Measurements from ENCODE around the gene CHPT1. TPM values are rescaled to one million over a fixed set of nuclear protein-coding genes. Genes with fewer than 3 reads are reported as not detected.
"Not testable (repeated sequence)": the region's sequence is repeated elsewhere in the genome, so short reads cannot be mapped to it uniquely, and the experiment has no call there.

CHPT1 gene
- polyA plus RNA-seq, 1 experiment = 21.2 TPM

DNA sequence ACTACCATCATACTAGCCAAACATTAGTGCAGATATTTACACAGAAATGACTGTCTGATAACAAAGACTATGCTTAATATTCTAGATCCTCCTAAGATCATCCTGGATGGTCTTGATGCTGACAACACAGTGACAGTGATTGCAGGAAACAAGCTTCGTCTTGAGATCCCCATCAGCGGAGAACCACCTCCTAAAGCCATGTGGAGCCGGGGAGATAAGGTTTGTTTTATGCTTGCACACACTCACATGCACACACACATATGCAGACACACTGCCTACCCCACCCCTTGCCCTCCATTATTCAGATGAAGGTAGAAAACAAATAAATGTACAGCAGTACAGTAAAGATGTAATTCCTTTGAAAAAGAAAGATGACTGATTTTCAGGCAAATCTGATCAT lies 44.4 kb upstream of the CHPT1 start:
- Histone ChIP-seq H3K4me3 (ENCODE audit: low read depth, low read length) (no peak overlapping the region), H3K27me3 (ENCODE audit: control insufficient read depth, insufficient read depth, low read length) (no peaks in the 10 kb centered on the region), H3K36me3 (ENCODE audit: control insufficient read depth, insufficient read depth, low read length) (no peaks in the 10 kb centered on the region)
- TF ChIP-seq, protein P1, sequence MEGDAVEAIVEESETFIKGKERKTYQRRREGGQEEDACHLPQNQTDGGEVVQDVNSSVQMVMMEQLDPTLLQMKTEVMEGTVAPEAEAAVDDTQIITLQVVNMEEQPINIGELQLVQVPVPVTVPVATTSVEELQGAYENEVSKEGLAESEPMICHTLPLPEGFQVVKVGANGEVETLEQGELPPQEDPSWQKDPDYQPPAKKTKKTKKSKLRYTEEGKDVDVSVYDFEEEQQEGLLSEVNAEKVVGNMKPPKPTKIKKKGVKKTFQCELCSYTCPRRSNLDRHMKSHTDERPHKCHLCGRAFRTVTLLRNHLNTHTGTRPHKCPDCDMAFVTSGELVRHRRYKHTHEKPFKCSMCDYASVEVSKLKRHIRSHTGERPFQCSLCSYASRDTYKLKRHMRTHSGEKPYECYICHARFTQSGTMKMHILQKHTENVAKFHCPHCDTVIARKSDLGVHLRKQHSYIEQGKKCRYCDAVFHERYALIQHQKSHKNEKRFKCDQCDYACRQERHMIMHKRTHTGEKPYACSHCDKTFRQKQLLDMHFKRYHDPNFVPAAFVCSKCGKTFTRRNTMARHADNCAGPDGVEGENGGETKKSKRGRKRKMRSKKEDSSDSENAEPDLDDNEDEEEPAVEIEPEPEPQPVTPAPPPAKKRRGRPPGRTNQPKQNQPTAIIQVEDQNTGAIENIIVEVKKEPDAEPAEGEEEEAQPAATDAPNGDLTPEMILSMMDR (IDR thresholded peaks at IDR 0.05; ENCODE audit: insufficient read depth, low read depth, low read length) = no peak
- ChIA-PET POLR2A (no interaction called here), CTCF (interaction anchor here (0.5 kb wide), 1 partner anchor 1421 kb away, joined by 3 read pairs; no protein-coding TSS in a partner anchor)
- no peak for DNase-seq (ENCODE audit: low read depth)

DNA sequence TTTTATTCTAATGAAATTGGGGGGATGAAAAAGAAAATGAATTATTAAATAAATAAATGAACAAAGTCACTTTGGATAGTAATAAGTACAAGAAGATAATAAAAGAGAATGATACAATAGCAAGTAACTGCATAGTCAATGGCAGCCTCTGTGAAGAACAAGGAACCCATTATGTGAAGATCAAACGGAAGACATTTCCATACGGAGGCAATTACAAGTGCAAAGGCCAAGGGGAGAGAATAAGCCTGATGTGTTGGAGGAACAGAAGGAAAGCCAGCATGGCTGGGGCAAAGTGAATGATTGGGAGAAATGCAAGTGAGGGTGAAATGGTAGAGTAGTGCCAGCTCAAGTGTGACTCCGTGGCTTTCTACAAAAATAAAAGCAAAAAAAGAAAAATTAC lies 43.9 kb upstream of the CHPT1 start:
- Histone ChIP-seq H3K36me3 (ENCODE audit: control insufficient read depth, insufficient read depth, low read length) (no peaks in the 10 kb centered on the region), H3K4me3 (ENCODE audit: low read depth, low read length) (no peak overlapping the region), H3K27me3 (ENCODE audit: control insufficient read depth, insufficient read depth, low read length) (no peaks in the 10 kb centered on the region)
- DNase-seq (ENCODE audit: low read depth) = no peak
- ChIA-PET CTCF (no interaction called here), POLR2A (no interaction called here)
- TF ChIP-seq, protein P1 (IDR thresholded peaks at IDR 0.05; ENCODE audit: insufficient read depth, low read depth, low read length) = no peak

DNA sequence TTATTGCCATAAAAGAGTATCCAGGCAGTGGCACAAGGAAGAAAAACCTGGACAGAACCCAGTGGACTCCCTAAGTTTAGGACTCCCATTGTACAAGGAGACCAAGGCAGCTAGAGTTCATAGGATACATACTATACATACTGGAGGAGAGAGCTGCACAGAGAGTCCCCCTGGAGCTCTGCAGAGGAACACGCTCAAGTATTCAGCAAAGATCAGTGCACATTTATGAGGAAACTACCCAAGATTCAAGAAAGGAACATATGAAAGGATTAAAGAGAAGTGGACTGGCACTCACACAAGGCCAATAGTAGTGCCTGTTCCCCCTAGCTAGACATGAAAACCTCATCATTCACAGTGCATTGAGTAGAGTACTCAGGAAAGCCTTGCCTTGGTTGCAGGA lies 43.0 kb upstream of the CHPT1 start:
- Histone ChIP-seq H3K4me3 (ENCODE audit: low read depth, low read length) (no peak overlapping the region), H3K27me3 (ENCODE audit: control insufficient read depth, insufficient read depth, low read length) (no peaks in the 10 kb centered on the region), H3K36me3 (ENCODE audit: control insufficient read depth, insufficient read depth, low read length) (no peaks in the 10 kb centered on the region)
- TF ChIP-seq, protein P1 (IDR thresholded peaks at IDR 0.05; ENCODE audit: insufficient read depth, low read depth, low read length) = no peak
- POLR2A ChIA-PET = no interaction called here
- DNase-seq (ENCODE audit: low read depth) = no peak
- CTCF ChIA-PET = interaction anchor here (0.6 to 1.0 kb wide), 2 partner anchors 15 to 497 kb away, joined by 3 to 4 read pairs; no protein-coding TSS in a partner anchor

DNA sequence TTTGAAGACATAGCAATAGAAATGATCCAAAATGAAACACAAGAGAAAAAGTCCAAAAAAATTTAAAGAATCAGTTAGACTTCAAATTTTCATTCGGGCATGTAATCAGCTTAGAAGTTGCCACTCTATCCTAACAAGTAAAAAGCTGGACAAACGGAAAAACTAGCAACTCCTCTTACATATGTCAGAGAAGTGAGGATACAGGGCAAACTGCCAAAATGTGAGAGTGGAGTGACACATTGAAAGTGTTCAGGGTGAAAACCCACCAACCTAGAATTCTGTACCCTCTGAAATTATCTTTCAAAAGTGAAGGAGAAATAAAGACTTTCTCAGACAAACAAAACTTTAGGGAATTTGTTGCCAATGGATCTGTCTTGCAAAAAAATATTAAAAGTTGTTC lies 42.0 kb upstream of the CHPT1 start:
- Histone ChIP-seq H3K36me3 (ENCODE audit: control insufficient read depth, insufficient read depth, low read length) (no peaks in the 10 kb centered on the region), H3K27me3 (ENCODE audit: control insufficient read depth, insufficient read depth, low read length) (no peaks in the 10 kb centered on the region), H3K4me3 (ENCODE audit: low read depth, low read length) (no peak overlapping the region)
- TF ChIP-seq, protein P1 (IDR thresholded peaks at IDR 0.05; ENCODE audit: insufficient read depth, low read depth, low read length) = no peak
- ChIA-PET CTCF (interaction anchor here (0.7 to 1.0 kb wide), 2 partner anchors 15 to 105 kb away, joined by 3 to 4 read pairs; no protein-coding TSS in a partner anchor), POLR2A (no interaction called here)
- DNase-seq (ENCODE audit: low read depth) = no peak

DNA sequence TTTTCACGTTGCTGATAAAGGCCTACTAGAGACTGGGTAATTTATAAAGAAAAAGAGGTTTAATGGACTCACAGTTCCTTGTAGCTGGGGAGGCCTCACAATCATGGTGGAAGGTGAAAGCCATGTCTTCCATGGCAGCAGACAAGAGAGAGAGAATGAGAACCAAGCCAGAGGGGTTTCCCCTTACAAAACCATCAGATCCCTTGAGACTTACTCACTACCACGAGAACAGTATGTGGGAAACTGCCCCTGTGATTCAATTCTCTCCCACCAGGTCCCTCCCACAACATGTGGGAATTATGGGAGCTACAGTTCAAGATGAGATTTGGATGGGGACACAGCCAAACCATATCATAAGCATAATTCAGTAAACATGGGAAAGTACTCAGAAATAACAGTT lies 36.8 kb upstream of the CHPT1 start:
- H3K36me3 ChIP-seq (ENCODE audit: control insufficient read depth, insufficient read depth, low read length); POLR2A ChIA-PET; CTCF ChIA-PET; DNase-seq (ENCODE audit: low read depth); H3K27me3 ChIP-seq (ENCODE audit: control insufficient read depth, insufficient read depth, low read length); H3K4me3 ChIP-seq (ENCODE audit: low read depth, low read length): not testable (repeated sequence)

DNA sequence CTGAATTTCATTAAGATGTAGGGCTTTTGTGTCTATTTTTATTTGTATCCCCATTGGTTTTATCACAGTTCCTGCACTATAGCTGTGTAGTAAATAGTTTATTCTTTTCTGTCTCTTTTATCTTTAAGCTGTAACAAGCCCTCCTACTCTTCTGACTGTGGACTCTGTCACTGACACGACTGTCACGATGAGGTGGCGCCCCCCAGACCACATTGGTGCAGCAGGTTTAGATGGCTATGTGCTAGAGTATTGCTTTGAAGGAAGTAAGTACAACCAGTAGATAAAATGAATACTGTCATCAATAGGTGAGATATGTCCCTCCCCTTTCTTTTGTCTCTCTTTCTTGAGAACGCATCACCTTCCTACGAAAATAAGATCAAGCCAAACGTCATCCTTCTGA lies 34.1 kb upstream of the CHPT1 start:
- Histone ChIP-seq H3K36me3 (ENCODE audit: control insufficient read depth, insufficient read depth, low read length) (no peaks in the 10 kb centered on the region), H3K27me3 (ENCODE audit: control insufficient read depth, insufficient read depth, low read length) (no peaks in the 10 kb centered on the region), H3K4me3 (ENCODE audit: low read depth, low read length) (no peak overlapping the region)
- TF ChIP-seq, protein P1 (IDR thresholded peaks at IDR 0.05; ENCODE audit: insufficient read depth, low read depth, low read length) = no peak
- POLR2A ChIA-PET = no interaction called here
- CTCF ChIA-PET = interaction anchor here (0.6 to 0.9 kb wide), 2 partner anchors 35 to 580 kb away, joined by 3 to 4 read pairs; no protein-coding TSS in a partner anchor
- DNase-seq (ENCODE audit: low read depth) = no peak

All from BJ (cell line).